Measurements from ENCODE around the gene TRAF2. TPM values are rescaled to one million over a fixed set of nuclear protein-coding genes. Genes with fewer than 3 reads are reported as not detected.

TRAF2 gene
- total and polyA plus RNA-seq, 4 donors = 7.4 to 19.3 (median 10.0) TPM

DNA sequence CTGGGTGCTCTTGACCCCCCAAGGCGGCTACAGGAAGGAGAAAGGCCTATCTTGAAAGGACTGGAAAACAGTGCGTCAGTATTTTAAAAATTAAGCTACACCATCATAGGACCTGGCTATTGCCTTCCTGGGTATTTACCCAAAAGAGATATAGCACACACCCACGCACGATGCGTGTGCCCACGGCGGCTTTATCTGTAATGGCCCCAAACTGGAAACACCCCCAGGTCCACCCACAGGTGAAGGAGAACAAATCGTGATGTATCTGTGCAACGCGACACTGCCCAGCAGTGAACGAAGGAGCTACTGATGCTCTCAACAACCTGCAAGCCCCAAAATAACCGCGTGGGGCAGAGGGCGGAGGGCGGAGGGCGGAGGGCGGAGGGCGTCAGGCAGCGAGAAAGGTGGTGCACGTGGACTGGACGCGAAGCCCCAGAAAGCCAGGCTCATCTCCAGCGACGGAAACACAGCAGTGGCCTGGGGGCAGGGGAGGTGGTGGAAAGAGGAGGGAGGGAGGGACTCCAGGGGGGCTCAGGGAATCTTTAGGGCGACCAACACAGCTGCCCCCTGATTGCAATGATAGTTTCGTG lies 78.6 kb downstream of the TRAF2 start:
- H3K27me3 ChIP-seq (ENCODE audit: control insufficient read depth, insufficient read depth, low read length) = no peaks in the 10 kb centered on the region
- H3K4me1 ChIP-seq (ENCODE audit: control insufficient read depth, insufficient read depth, low read length) = peaks cover 26% of the 10 kb centered on the region
- no peak overlapping the region for H3K27ac ChIP-seq (ENCODE audit: low read depth, low read length)
- H3K36me3 ChIP-seq (ENCODE audit: control insufficient read depth, insufficient read depth, low read length) = no peaks in the 10 kb centered on the region
- no peak for DNase-seq (ENCODE audit: low read depth in 4 of 6, low spot score in 6 of 6)
- H3K9me3 ChIP-seq (ENCODE audit: control insufficient read depth, insufficient read depth, low read length) = no peaks in the 10 kb centered on the region
- no peak overlapping the region for H3K4me3 ChIP-seq (ENCODE audit: low read depth, low read length)
- WGBS (ENCODE audit: insufficient coverage) = 84% methylated on average over 24 of the region's 26 CpGs

DNA sequence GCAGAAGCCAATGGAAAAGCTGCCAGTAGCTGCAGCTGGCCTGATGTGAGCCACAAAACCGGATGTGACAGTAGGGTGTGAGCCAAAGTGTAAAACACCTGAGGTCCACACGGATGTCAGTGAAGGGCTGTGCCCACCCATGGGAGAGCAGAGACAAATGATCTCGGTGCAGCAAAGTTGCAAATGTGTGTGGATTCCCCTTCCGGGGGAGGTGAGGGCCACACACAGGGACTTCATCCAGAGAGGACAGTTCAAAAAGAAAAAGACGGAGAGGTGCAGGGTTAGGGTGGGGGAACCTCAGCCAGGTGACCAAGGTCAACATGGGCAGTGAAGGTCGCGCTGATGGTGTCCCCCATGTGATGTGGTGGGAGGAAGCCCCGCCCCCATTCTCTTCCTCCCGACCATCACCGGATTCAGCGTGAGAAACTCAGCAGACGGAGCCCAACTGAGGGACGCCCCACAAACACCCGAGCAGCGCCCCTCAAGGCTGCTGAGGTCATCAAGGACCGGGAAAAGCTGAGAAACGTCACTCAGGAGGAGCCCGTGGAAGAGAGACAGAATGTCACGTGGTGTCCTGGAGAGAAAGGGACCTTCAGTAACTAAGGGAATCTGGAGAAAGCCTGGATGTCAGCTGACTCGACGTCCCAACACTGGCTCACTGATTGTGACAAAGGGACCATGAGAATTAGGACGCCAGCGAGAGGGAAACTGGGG lies 79.6 kb downstream of the TRAF2 start:
- no peaks in the 10 kb centered on the region for H3K27me3 ChIP-seq (ENCODE audit: control insufficient read depth, insufficient read depth, low read length)
- DNase-seq (ENCODE audit: low read depth in 4 of 6, low spot score in 6 of 6) = peak in 2 of 6 donors; percentile 59 to 71
- H3K36me3 ChIP-seq (ENCODE audit: control insufficient read depth, insufficient read depth, low read length) = no peaks in the 10 kb centered on the region
- H3K4me1 ChIP-seq (ENCODE audit: control insufficient read depth, insufficient read depth, low read length) = peaks cover 28% of the 10 kb centered on the region
- no peaks in the 10 kb centered on the region for H3K9me3 ChIP-seq (ENCODE audit: control insufficient read depth, insufficient read depth, low read length)
- no peak overlapping the region for H3K4me3 ChIP-seq (ENCODE audit: low read depth, low read length)
- 25% methylated on average over 18 of the region's 23 CpGs for whole genome bisulfite sequencing (ENCODE audit: insufficient coverage)
- H3K27ac ChIP-seq (ENCODE audit: low read depth, low read length) = no peak overlapping the region

DNA sequence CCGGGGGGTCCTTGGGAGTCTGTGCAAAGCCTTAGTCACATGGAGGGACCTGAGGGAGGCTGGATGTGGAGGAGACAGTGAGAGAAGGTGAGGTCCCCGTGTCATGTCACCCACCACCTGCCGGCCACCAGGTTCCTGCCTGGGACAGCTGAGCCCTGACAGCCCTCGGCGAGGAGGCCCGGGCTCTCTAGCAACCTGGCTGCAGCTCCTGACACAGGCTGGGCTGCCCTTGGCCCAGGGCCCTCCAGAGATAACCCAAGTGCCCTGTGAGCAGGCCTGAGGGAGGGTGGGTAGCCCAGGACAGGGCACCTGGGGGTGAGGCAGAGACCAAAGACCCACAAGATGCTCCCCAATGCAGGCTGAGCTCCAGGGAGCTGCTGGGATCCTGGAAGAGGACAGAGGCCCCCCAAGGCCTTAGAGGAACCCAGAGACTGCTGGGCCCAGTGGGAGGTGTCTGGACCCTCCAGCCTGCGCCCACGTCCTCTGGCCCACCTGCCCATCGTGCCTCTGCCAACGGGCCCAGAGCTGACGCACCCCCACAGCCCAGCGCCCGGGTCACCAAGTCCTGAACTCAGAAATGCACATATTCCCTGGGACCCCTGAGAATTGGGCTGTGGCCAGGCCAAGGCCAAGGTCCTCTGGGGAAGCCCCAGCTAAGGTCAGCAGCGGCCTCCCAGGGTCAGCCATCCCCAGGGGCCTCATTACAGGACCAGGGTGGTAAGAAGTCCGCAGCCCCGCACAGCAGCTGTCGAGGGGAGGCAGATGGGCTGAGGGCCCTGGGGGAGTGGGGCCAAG lies 82.2 kb downstream of the TRAF2 start:
- 78% methylated on average over 17 of the region's 17 CpGs for WGBS (ENCODE audit: insufficient coverage)
- DNase-seq (ENCODE audit: low read depth in 4 of 6, low spot score in 6 of 6) = no peak
- peaks cover 16% of the 10 kb centered on the region for H3K4me1 ChIP-seq (ENCODE audit: control insufficient read depth, insufficient read depth, low read length)

GRCh38 chr9:136969150-136969549 lies 82.8 kb downstream of the TRAF2 start:
- DNase-seq (ENCODE audit: low read depth in 4 of 6, low spot score in 6 of 6) = no peak
- 86% methylated on average over 17 of the region's 17 CpGs for WGBS (ENCODE audit: insufficient coverage)
- Histone ChIP-seq H3K27me3 (ENCODE audit: control insufficient read depth, insufficient read depth, low read length) (no peaks in the 10 kb centered on the region), H3K27ac (ENCODE audit: low read depth, low read length) (no peak overlapping the region), H3K4me1 (ENCODE audit: control insufficient read depth, insufficient read depth, low read length) (peaks cover 15% of the 10 kb centered on the region), H3K36me3 (ENCODE audit: control insufficient read depth, insufficient read depth, low read length) (no peaks in the 10 kb centered on the region), H3K9me3 (ENCODE audit: control insufficient read depth, insufficient read depth, low read length) (no peaks in the 10 kb centered on the region), H3K4me3 (ENCODE audit: low read depth, low read length) (no peak overlapping the region)

More for the DNA sequence above, 82.2 kb downstream of the TRAF2 start:
- H3K4me3 ChIP-seq (ENCODE audit: low read depth, low read length) = no peak overlapping the region
- no peaks in the 10 kb centered on the region for H3K36me3 ChIP-seq (ENCODE audit: control insufficient read depth, insufficient read depth, low read length)
- no peaks in the 10 kb centered on the region for H3K9me3 ChIP-seq (ENCODE audit: control insufficient read depth, insufficient read depth, low read length)
- H3K27ac ChIP-seq (ENCODE audit: low read depth, low read length) = no peak overlapping the region
- no peaks in the 10 kb centered on the region for H3K27me3 ChIP-seq (ENCODE audit: control insufficient read depth, insufficient read depth, low read length)

DNA sequence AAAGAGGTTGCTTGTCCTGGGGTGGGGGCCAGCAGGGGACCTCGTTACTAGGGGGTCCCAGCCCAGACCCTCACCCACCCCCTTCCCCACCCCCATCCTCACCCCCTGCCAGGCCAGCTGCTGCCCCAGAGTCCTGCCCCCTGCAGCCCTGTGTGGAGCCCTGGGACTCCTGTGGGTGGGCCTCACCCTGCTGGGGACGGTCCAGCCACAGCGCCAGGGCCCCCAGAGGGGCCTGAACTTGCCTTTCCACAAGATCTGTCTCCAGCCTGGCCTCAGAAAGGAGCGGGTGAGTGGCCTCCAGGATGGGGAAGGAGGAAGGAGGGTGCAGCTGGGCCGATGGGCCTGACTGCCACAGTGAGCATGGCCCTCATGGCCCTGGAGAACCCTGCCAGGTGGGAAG lies 83.5 kb downstream of the TRAF2 start:
- H3K9me3 ChIP-seq (ENCODE audit: control insufficient read depth, insufficient read depth, low read length) = no peaks in the 10 kb centered on the region
- no peaks in the 10 kb centered on the region for H3K27me3 ChIP-seq (ENCODE audit: control insufficient read depth, insufficient read depth, low read length)
- DNase-seq (ENCODE audit: low read depth in 4 of 6, low spot score in 6 of 6) = no peak
- H3K36me3 ChIP-seq (ENCODE audit: control insufficient read depth, insufficient read depth, low read length) = no peaks in the 10 kb centered on the region
- no peak overlapping the region for H3K4me3 ChIP-seq (ENCODE audit: low read depth, low read length)
- peaks cover 13% of the 10 kb centered on the region for H3K4me1 ChIP-seq (ENCODE audit: control insufficient read depth, insufficient read depth, low read length)
- WGBS (ENCODE audit: insufficient coverage) = 82% methylated on average over 4 of the region's 5 CpGs
- H3K27ac ChIP-seq (ENCODE audit: low read depth, low read length) = no peak overlapping the region

DNA sequence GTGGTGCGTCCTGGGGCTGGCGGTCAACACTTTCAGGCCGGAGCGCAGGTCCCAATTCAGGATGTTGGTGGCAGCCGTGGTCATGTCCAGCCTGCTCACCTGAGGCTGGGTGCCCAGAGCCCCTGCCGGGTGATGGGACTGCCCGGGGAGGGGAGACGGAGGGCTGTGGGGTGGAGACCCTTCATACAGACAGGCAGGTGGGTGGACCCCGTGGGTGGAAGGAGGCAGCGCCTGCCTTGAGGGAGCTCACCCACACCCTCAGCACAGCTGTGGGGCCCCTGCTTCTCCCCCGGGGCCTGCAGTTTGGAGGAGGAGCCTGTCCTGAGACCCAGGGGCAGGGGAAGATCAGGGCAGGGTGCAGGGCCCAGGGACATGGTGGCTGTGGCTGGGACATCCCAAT lies 84.0 kb downstream of the TRAF2 start:
- 82% methylated on average over 6 of the region's 11 CpGs for WGBS (ENCODE audit: insufficient coverage)
- Histone ChIP-seq H3K27ac (ENCODE audit: low read depth, low read length) (no peak overlapping the region), H3K4me1 (ENCODE audit: control insufficient read depth, insufficient read depth, low read length) (peaks cover 17% of the 10 kb centered on the region), H3K9me3 (ENCODE audit: control insufficient read depth, insufficient read depth, low read length) (no peaks in the 10 kb centered on the region), H3K27me3 (ENCODE audit: control insufficient read depth, insufficient read depth, low read length) (no peaks in the 10 kb centered on the region), H3K36me3 (ENCODE audit: control insufficient read depth, insufficient read depth, low read length) (no peaks in the 10 kb centered on the region), H3K4me3 (ENCODE audit: low read depth, low read length) (no peak overlapping the region)
- no peak for DNase-seq (ENCODE audit: low read depth in 4 of 6, low spot score in 6 of 6)

DNA sequence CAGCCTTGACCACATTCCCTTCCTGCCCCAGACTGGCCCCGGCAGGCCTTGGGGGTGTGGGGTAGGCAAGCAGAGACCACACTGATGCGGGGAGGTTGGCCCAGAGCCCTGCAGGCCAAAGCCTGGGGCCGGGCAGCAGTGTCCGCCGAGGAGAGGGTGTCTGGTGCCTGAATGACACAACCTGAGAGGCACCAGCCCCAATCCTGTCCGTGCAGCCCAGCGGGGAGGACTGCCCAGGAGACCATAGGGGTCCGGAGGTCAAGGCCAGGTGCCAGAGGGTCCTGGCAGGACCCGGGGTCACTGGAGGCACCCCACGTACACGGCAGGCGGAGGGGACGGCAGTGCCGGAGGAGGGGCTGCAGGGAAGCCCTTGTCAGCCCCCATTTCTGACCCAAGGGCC lies 85.4 kb downstream of the TRAF2 start:
- H3K36me3 ChIP-seq (ENCODE audit: control insufficient read depth, insufficient read depth, low read length) = no peaks in the 10 kb centered on the region
- DNase-seq (ENCODE audit: low read depth in 4 of 6, low spot score in 6 of 6) = no peak
- H3K4me1 ChIP-seq (ENCODE audit: control insufficient read depth, insufficient read depth, low read length) = peaks cover 20% of the 10 kb centered on the region
- H3K27me3 ChIP-seq (ENCODE audit: control insufficient read depth, insufficient read depth, low read length) = no peaks in the 10 kb centered on the region
- no peak overlapping the region for H3K27ac ChIP-seq (ENCODE audit: low read depth, low read length)
- H3K4me3 ChIP-seq (ENCODE audit: low read depth, low read length) = no peak overlapping the region
- no peaks in the 10 kb centered on the region for H3K9me3 ChIP-seq (ENCODE audit: control insufficient read depth, insufficient read depth, low read length)
- WGBS (ENCODE audit: insufficient coverage) = 72% methylated on average over 14 of the region's 14 CpGs

- no peaks in the 10 kb centered on the region for H3K36me3 ChIP-seq (ENCODE audit: control insufficient read depth, insufficient read depth, low read length)
- H3K4me3 ChIP-seq (ENCODE audit: low read depth, low read length) = no peak overlapping the region
- peaks cover 26% of the 10 kb centered on the region for H3K4me1 ChIP-seq (ENCODE audit: control insufficient read depth, insufficient read depth, low read length)
- no peaks in the 10 kb centered on the region for H3K27me3 ChIP-seq (ENCODE audit: control insufficient read depth, insufficient read depth, low read length)
- no peak overlapping the region for H3K27ac ChIP-seq (ENCODE audit: low read depth, low read length)
- 80% methylated on average over 11 of the region's 11 CpGs for WGBS (ENCODE audit: insufficient coverage)
- H3K9me3 ChIP-seq (ENCODE audit: control insufficient read depth, insufficient read depth, low read length) = no peaks in the 10 kb centered on the region
- DNase-seq (ENCODE audit: low read depth in 4 of 6, low spot score in 6 of 6) = no peak
These were observed 86.0 kb downstream of the TRAF2 start for GRCh38 chr9:136972335-136972734.

- Histone ChIP-seq H3K27ac (ENCODE audit: low read depth, low read length) (no peak overlapping the region), H3K4me3 (ENCODE audit: low read depth, low read length) (no peak overlapping the region)
- WGBS (ENCODE audit: insufficient coverage) = 70% methylated on average over 10 of the region's 13 CpGs
These were observed 86.4 kb downstream of the TRAF2 start for GRCh38 chr9:136972743-136973142.

More at GRCh38 chr9:136972743-136973142, 86.4 kb downstream of the TRAF2 start:
- Histone ChIP-seq H3K9me3 (ENCODE audit: control insufficient read depth, insufficient read depth, low read length) (no peaks in the 10 kb centered on the region), H3K36me3 (ENCODE audit: control insufficient read depth, insufficient read depth, low read length) (no peaks in the 10 kb centered on the region), H3K4me1 (ENCODE audit: control insufficient read depth, insufficient read depth, low read length) (peaks cover 30% of the 10 kb centered on the region), H3K27me3 (ENCODE audit: control insufficient read depth, insufficient read depth, low read length) (no peaks in the 10 kb centered on the region)
- no peak for DNase-seq (ENCODE audit: low read depth in 4 of 6, low spot score in 6 of 6)
